Rectal smooth muscle tissue (tissue), 1 donor: Measurements from ENCODE around the gene MBD5.

Source experiments
- H3K27ac ChIP-seq: one replicate; pipeline ENCODE4 v1.7.0; 2013; ENCODE audit warnings: low read depth, low read length, inconsistent platforms
- H3K27me3 ChIP-seq: one replicate; pipeline ENCODE4 v1.7.0; 2013; ENCODE audit warnings: low read length; ENCODE audit not compliant: control insufficient read depth, insufficient read depth
- H3K36me3 ChIP-seq: one replicate; pipeline ENCODE4 v1.7.0; 2013; ENCODE audit warnings: low read length; ENCODE audit not compliant: control insufficient read depth, insufficient read depth
- H3K4me1 ChIP-seq: one replicate; pipeline ENCODE4 v1.7.0; 2013; ENCODE audit warnings: low read length; ENCODE audit not compliant: control insufficient read depth, insufficient read depth
- H3K4me3 ChIP-seq: one replicate; pipeline ENCODE4 v1.7.0; 2013; ENCODE audit warnings: low read length
- H3K9ac ChIP-seq: one replicate; pipeline ENCODE4 v1.7.0; 2013; ENCODE audit warnings: low read length

The MBD5 gene

DNA sequence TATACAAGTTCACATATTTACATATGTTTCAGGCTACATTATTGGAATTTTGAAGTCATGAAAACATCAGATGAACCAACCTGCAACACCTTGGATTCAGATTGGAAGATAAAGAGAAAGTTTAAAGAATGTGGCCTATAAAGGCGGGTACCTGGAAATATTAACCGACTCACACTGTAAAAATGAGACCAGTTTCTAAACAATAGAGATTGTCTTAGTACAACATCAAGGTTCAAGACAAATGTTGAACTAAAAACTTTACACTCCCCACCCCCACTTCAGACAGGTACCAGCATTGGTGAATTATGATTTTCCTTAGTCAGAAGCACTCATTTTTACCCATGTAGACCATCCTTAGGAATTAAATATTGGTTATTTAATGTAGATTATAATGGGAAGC, 437.3 kb downstream of the MBD5 start:
- H3K4me3 ChIP-seq: no peak overlapping the region
- H3K9ac ChIP-seq: no peak overlapping the region
- no peaks in the 10 kb centered on the region for H3K27me3 ChIP-seq
- no peaks in the 10 kb centered on the region for H3K36me3 ChIP-seq
- no peaks in the 10 kb centered on the region for H3K4me1 ChIP-seq
- H3K27ac ChIP-seq: no peak overlapping the region

- H3K27ac ChIP-seq: no peak overlapping the region
- H3K4me3 ChIP-seq: no peak overlapping the region
- no peak overlapping the region for H3K9ac ChIP-seq
- H3K36me3 ChIP-seq: no peaks in the 10 kb centered on the region
- no peaks in the 10 kb centered on the region for H3K4me1 ChIP-seq
- H3K27me3 ChIP-seq: no peaks in the 10 kb centered on the region
Measured at GRCh38 chr2:148459377-148459778, 438.5 kb downstream of the MBD5 start.

DNA sequence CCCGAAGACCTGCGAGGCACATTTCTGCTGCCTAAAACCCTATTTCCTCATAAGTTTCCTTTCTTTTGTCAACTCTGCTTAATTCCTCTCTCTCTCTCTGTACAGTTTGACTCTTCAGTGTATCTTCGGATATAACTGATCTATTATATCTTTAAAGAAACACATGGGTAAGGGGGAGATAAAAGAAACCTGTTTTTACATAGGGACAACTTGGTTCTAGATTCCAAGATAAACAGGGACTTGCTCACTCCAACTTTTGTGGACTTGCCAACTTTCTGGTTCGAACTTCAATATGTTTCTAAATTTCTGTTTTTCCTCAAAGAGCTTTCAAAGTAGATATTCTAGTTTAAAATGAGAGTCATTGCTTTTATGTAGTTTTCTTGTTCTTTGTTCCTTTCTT, 441.0 kb downstream of the MBD5 start:
- H3K27ac ChIP-seq: no peak overlapping the region
- no peaks in the 10 kb centered on the region for H3K4me1 ChIP-seq
- H3K36me3 ChIP-seq: no peaks in the 10 kb centered on the region
- H3K9ac ChIP-seq: no peak overlapping the region
- no peak overlapping the region for H3K4me3 ChIP-seq
- H3K27me3 ChIP-seq: no peaks in the 10 kb centered on the region

GRCh38 chr2:148475626-148476025, 454.7 kb downstream of the MBD5 start:
- Histone ChIP-seq H3K9ac (no peak overlapping the region), H3K27ac (no peak overlapping the region), H3K36me3 (no peaks in the 10 kb centered on the region), H3K27me3 (no peaks in the 10 kb centered on the region), H3K4me1 (no peaks in the 10 kb centered on the region), H3K4me3 (no peak overlapping the region)

DNA sequence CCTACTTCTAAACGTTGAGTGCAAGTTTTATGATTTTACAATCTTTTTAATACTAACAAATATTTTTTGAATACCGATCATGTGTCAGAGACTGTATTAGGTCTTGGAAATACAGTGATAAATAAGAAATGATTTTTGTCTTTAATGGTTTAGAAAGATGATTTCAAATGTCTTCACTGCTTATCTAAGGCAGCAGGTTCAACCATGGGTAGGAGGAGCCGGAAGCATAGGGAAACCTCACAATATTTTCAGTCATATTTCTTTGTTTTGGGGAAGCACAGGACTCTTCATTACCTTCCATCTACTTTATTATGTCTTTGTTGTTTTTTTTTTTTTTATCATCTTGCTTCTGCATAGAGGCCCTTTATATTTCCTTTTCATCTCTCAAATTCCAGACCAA, 458.5 kb downstream of the MBD5 start:
- H3K27ac ChIP-seq: no peak overlapping the region
- no peak overlapping the region for H3K4me3 ChIP-seq
- H3K36me3 ChIP-seq: no peaks in the 10 kb centered on the region
- H3K9ac ChIP-seq: no peak overlapping the region
- H3K4me1 ChIP-seq: no peaks in the 10 kb centered on the region
- no peaks in the 10 kb centered on the region for H3K27me3 ChIP-seq

DNA sequence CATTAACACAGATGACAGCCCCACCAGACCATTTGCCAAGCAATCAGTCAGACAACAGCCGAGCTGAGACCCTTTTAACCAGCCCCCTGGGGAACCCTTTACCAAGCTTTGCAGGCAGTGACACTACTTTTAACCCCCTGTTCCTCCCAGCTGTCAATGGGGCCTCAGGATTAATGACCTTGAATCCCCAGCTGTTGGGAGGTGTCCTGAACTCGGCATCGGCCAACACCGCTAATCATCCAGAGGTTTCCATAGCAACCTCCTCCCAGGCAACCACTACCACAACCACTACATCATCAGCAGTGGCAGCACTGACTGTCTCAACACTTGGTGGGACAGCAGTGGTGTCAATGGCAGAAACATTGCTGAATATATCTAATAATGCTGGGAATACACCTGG, 462.8 kb downstream of the MBD5 start:
- Histone ChIP-seq H3K27ac (no peak overlapping the region), H3K4me1 (no peaks in the 10 kb centered on the region), H3K4me3 (no peak overlapping the region), H3K36me3 (no peaks in the 10 kb centered on the region), H3K27me3 (no peaks in the 10 kb centered on the region), H3K9ac (no peak overlapping the region)

- Histone ChIP-seq H3K27me3 (no peaks in the 10 kb centered on the region), H3K36me3 (no peaks in the 10 kb centered on the region), H3K27ac (no peak overlapping the region), H3K9ac (no peak overlapping the region), H3K4me1 (no peaks in the 10 kb centered on the region), H3K4me3 (no peak overlapping the region)
Measured at GRCh38 chr2:148484066-148484465, 463.2 kb downstream of the MBD5 start.

GRCh38 chr2:148486655-148487054, 465.8 kb downstream of the MBD5 start:
- Histone ChIP-seq H3K27ac (no peak overlapping the region), H3K4me1 (no peaks in the 10 kb centered on the region), H3K4me3 (no peak overlapping the region), H3K9ac (no peak overlapping the region), H3K36me3 (no peaks in the 10 kb centered on the region), H3K27me3 (no peaks in the 10 kb centered on the region)

GRCh38 chr2:148487439-148487838, 466.5 kb downstream of the MBD5 start:
- no peaks in the 10 kb centered on the region for H3K27me3 ChIP-seq
- no peaks in the 10 kb centered on the region for H3K4me1 ChIP-seq
- H3K4me3 ChIP-seq: no peak overlapping the region
- H3K36me3 ChIP-seq: no peaks in the 10 kb centered on the region
- no peak overlapping the region for H3K9ac ChIP-seq
- no peak overlapping the region for H3K27ac ChIP-seq

- no peak overlapping the region for H3K27ac ChIP-seq
- H3K4me3 ChIP-seq: no peak overlapping the region
- no peaks in the 10 kb centered on the region for H3K4me1 ChIP-seq
- H3K27me3 ChIP-seq: no peaks in the 10 kb centered on the region
- no peaks in the 10 kb centered on the region for H3K36me3 ChIP-seq
- H3K9ac ChIP-seq: no peak overlapping the region
Measured at GRCh38 chr2:148490840-148491439, 470.0 kb downstream of the MBD5 start.

- no peak overlapping the region for H3K27ac ChIP-seq
- H3K36me3 ChIP-seq: no peaks in the 10 kb centered on the region
- no peak overlapping the region for H3K4me3 ChIP-seq
- no peaks in the 10 kb centered on the region for H3K27me3 ChIP-seq
- no peak overlapping the region for H3K9ac ChIP-seq
- H3K4me1 ChIP-seq: no peaks in the 10 kb centered on the region
Measured at GRCh38 chr2:148493822-148494563, 473.1 kb downstream of the MBD5 start.

DNA sequence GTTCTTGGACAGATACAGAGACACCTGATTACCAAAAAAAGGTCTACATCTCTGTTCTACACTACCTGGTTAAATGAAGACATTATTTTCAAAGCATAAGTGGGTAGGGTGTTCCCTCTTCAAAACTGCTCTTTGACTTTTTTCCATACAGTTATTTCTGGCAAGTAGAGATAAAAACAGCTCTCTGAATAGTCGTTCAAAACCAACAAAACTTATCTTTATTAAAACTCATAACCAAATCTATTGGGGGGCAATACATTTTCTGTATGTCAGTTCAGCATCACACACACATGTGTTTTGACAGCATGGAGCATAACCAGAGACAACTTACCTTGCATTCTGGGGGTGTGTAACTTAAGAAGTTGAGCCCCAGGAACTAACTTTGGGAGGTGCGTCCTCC, 474.7 kb downstream of the MBD5 start:
- H3K4me1 ChIP-seq: no peaks in the 10 kb centered on the region
- no peaks in the 10 kb centered on the region for H3K36me3 ChIP-seq
- no peak overlapping the region for H3K4me3 ChIP-seq
- no peaks in the 10 kb centered on the region for H3K27me3 ChIP-seq
- no peak overlapping the region for H3K9ac ChIP-seq
- H3K27ac ChIP-seq: no peak overlapping the region

DNA sequence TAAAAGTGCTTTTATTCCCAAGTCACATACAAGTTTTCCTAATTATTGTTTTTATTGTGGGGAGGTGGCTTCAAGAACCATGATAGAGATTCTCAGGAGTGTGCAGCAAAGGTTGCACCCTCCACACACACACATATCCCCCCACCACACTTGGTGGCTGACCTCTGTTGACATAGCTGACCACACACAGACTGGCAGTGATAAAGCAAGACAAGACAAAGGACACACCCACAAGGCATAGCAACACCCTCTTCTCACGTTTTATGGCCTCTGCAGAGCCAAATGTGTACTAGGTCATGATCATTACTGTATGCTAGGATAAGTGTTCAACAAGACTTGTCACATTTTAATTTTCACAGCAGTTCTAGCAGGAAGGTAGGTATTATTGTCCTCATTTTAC, 480.7 kb downstream of the MBD5 start:
- no peak overlapping the region for H3K27ac ChIP-seq
- no peaks in the 10 kb centered on the region for H3K36me3 ChIP-seq
- no peaks in the 10 kb centered on the region for H3K4me1 ChIP-seq
- no peaks in the 10 kb centered on the region for H3K27me3 ChIP-seq
- H3K4me3 ChIP-seq: no peak overlapping the region
- H3K9ac ChIP-seq: no peak overlapping the region
